ENCODE measurements around the gene KLHL36. TPM values are rescaled to one million over a fixed set of nuclear protein-coding genes. Genes with fewer than 3 reads are reported as not detected.

Gene KLHL36
- total RNA-seq = 25.4 and 26.2 TPM in 2 replicates
- long read RNA-seq, partial matches to known transcripts = 1 of 6 reads
- long read RNA-seq, other reads (novel, unspliced or antisense) = 5 of 6 reads

GRCh38 chr16:84647828-84648594, at the start of gene KLHL36:
KLHL36 (plus strand) TSS chr16:84648511; CDS start chr16:84650868, 2,357 bp downstream.
- H3K4me1 Mint-ChIP-seq = peaks cover 16% of the 10 kb centered on the region
- peak within 1 kb of the TSS; percentile 3 for H3K27ac Mint-ChIP-seq (ENCODE audit: unreplicated experiment)
- H3K36me3 Mint-ChIP-seq (ENCODE audit: low read depth) = no peaks in the 10 kb centered on the region
- no peaks in the 10 kb centered on the region for H3K9me3 Mint-ChIP-seq
- DNase-seq (ENCODE audit: low read depth, low spot score) = peak; percentile 52
- TF ChIP-seq CTCF (conservative IDR thresholded peaks at IDR 0.05) = peak; percentile 19
- peaks cover 16% of the 10 kb centered on the region for H3K27me3 Mint-ChIP-seq (ENCODE audit: low read depth)
- peak within 1 kb of the TSS; percentile 92 for H3K4me3 Mint-ChIP-seq

- H3K4me3 Mint-ChIP-seq = peak overlapping the region; percentile 78
- H3K4me1 Mint-ChIP-seq = peaks cover 88% of the 10 kb centered on the region
- no peaks in the 10 kb centered on the region for H3K9me3 Mint-ChIP-seq
- TF ChIP-seq CTCF (conservative IDR thresholded peaks at IDR 0.05) = no peak
- peak; percentile 57 for DNase-seq (ENCODE audit: low read depth, low spot score)
- H3K27ac Mint-ChIP-seq (ENCODE audit: unreplicated experiment) = peak overlapping the region; percentile 86
- peaks cover 3% of the 10 kb centered on the region for H3K36me3 Mint-ChIP-seq (ENCODE audit: low read depth)
- H3K27me3 Mint-ChIP-seq (ENCODE audit: low read depth) = no peaks in the 10 kb centered on the region
Observed at GRCh38 chr16:84599521-84600202, 48.6 kb upstream of the KLHL36 start.

- H3K36me3 Mint-ChIP-seq (ENCODE audit: low read depth) = peaks cover 5% of the 10 kb centered on the region
- H3K27ac Mint-ChIP-seq (ENCODE audit: unreplicated experiment) = peak overlapping the region; percentile 86
- no peak for TF ChIP-seq CTCF (conservative IDR thresholded peaks at IDR 0.05)
- DNase-seq (ENCODE audit: low read depth, low spot score) = no peak
- H3K9me3 Mint-ChIP-seq = no peaks in the 10 kb centered on the region
- no peaks in the 10 kb centered on the region for H3K27me3 Mint-ChIP-seq (ENCODE audit: low read depth)
- H3K4me3 Mint-ChIP-seq = peak overlapping the region; percentile 78
- peaks cover 88% of the 10 kb centered on the region for H3K4me1 Mint-ChIP-seq
Observed at GRCh38 chr16:84600343-84601229, 47.7 kb upstream of the KLHL36 start.

GRCh38 chr16:84603140-84603816, 45.0 kb upstream of the KLHL36 start:
- Mint-ChIP-seq H3K27ac (ENCODE audit: unreplicated experiment) (peak overlapping the region; percentile 93), H3K27me3 (ENCODE audit: low read depth) (no peaks in the 10 kb centered on the region), H3K4me1 (peaks cover 87% of the 10 kb centered on the region), H3K36me3 (ENCODE audit: low read depth) (peaks cover 9% of the 10 kb centered on the region), H3K9me3 (no peaks in the 10 kb centered on the region), H3K4me3 (peak overlapping the region; percentile 68)
- no peak for DNase-seq (ENCODE audit: low read depth, low spot score)
- TF ChIP-seq CTCF (conservative IDR thresholded peaks at IDR 0.05) = no peak

- no peaks in the 10 kb centered on the region for H3K27me3 Mint-ChIP-seq (ENCODE audit: low read depth)
- no peak for DNase-seq (ENCODE audit: low read depth, low spot score)
- peaks cover 88% of the 10 kb centered on the region for H3K4me1 Mint-ChIP-seq
- TF ChIP-seq CTCF (conservative IDR thresholded peaks at IDR 0.05) = no peak
- H3K9me3 Mint-ChIP-seq = no peaks in the 10 kb centered on the region
- H3K27ac Mint-ChIP-seq (ENCODE audit: unreplicated experiment) = no peak overlapping the region
- H3K4me3 Mint-ChIP-seq = no peak overlapping the region
- peaks cover 9% of the 10 kb centered on the region for H3K36me3 Mint-ChIP-seq (ENCODE audit: low read depth)
Observed at GRCh38 chr16:84603940-84604339, 44.4 kb upstream of the KLHL36 start.

Data from neural crest cell (in vitro differentiated cells).